SJSA1 (cell line): ENCODE results near the gene PTPRD. TPM values are rescaled to one million over a fixed set of nuclear protein-coding genes. Genes with fewer than 3 reads are reported as not detected.

Experiments
- DNase-seq, 2 experiments: peaks; one replicate each; pipeline ENCODE4 v3.0.0-alpha.2; 2015 to 2020; ENCODE audit warnings: low spot score in 2 of 2, low read depth in 1 of 2
- H3K27ac ChIP-seq: fragments of 250-450 bp; sonication (Bioruptor Pico); 2 replicates; pipeline ENCODE4 v1.5.1; 2020; ENCODE audit warnings: mild to moderate bottlenecking, moderate library complexity
- H3K27me3 ChIP-seq: fragments of 250-450 bp; sonication (Bioruptor Pico); replicated peaks from 2 replicates; pipeline ENCODE4 v1.5.1; 2020; ENCODE audit warnings: mild to moderate bottlenecking, moderate library complexity
- H3K36me3 ChIP-seq: fragments of 250-450 bp; sonication (Bioruptor Pico); 2 replicates; pipeline ENCODE4 v1.5.1; 2020; ENCODE audit warnings: mild to moderate bottlenecking
- H3K4me1 ChIP-seq: fragments of 250-450 bp; sonication (Bioruptor Pico); replicated peaks from 2 replicates; pipeline ENCODE4 v1.6.1; 2021; ENCODE audit warnings: mild to moderate bottlenecking
- H3K4me3 ChIP-seq: fragments of 250-450 bp; sonication (Bioruptor Pico); 2 replicates; pipeline ENCODE4 v1.5.1; 2020; ENCODE audit warnings: mild to moderate bottlenecking
- H3K9me3 ChIP-seq: fragments of 250-450 bp; sonication (Bioruptor Pico); replicated peaks from 2 replicates; pipeline ENCODE4 v1.5.1; 2020; ENCODE audit warnings: mild to moderate bottlenecking
- total RNA-seq: library from RNA; depleted of rRNA; stranded (reverse); fragments of >200 nt; shearing (Covaris generic); gene quantifications from 2 replicates; pipeline ENCODE4 v1.2.3, GENCODE V29; 2014

The PTPRD gene
- total RNA-seq, 1 experiment from 2014 or later, result not detected

- no peak for DNase-seq
- Histone ChIP-seq H3K27me3 (no peaks in the 10 kb centered on the region), H3K36me3 (no peaks in the 10 kb centered on the region), H3K27ac (no peak overlapping the region), H3K9me3 (no peaks in the 10 kb centered on the region), H3K4me3 (no peak overlapping the region), H3K4me1 (no peaks in the 10 kb centered on the region)
These were observed 1743.0 kb downstream of the PTPRD start for GRCh38 chr9:8869812-8870211.

- H3K36me3 ChIP-seq, result no peaks in the 10 kb centered on the region
- H3K4me3 ChIP-seq, result no peak overlapping the region
- no peaks in the 10 kb centered on the region for H3K27me3 ChIP-seq
- no peaks in the 10 kb centered on the region for H3K4me1 ChIP-seq
- no peak for DNase-seq
- H3K27ac ChIP-seq, result no peak overlapping the region
- H3K9me3 ChIP-seq, result no peaks in the 10 kb centered on the region
These were observed 1744.2 kb downstream of the PTPRD start for GRCh38 chr9:8868632-8869031.

- H3K4me1 ChIP-seq, result no peaks in the 10 kb centered on the region
These were observed 1745.7 kb downstream of the PTPRD start for GRCh38 chr9:8867148-8867547.

GRCh38 chr9:8864545-8864896 lies 1748.3 kb downstream of the PTPRD start:
- H3K27ac ChIP-seq, result no peak overlapping the region
- H3K4me1 ChIP-seq, result no peaks in the 10 kb centered on the region
- H3K36me3 ChIP-seq, result no peaks in the 10 kb centered on the region
- H3K27me3 ChIP-seq, result no peaks in the 10 kb centered on the region
- no peak for DNase-seq
- no peak overlapping the region for H3K4me3 ChIP-seq
- H3K9me3 ChIP-seq, result no peaks in the 10 kb centered on the region

More at GRCh38 chr9:8867148-8867547, 1745.7 kb downstream of the PTPRD start:
- no peak for DNase-seq
- no peaks in the 10 kb centered on the region for H3K36me3 ChIP-seq
- no peak overlapping the region for H3K27ac ChIP-seq
- no peaks in the 10 kb centered on the region for H3K9me3 ChIP-seq
- no peaks in the 10 kb centered on the region for H3K27me3 ChIP-seq
- no peak overlapping the region for H3K4me3 ChIP-seq

GRCh38 chr9:8863886-8864544 lies 1748.8 kb downstream of the PTPRD start:
- Histone ChIP-seq H3K27me3 (no peaks in the 10 kb centered on the region), H3K4me3 (no peak overlapping the region), H3K9me3 (no peaks in the 10 kb centered on the region), H3K4me1 (no peaks in the 10 kb centered on the region), H3K36me3 (no peaks in the 10 kb centered on the region), H3K27ac (no peak overlapping the region)
- no peak for DNase-seq

GRCh38 chr9:8863069-8863468 lies 1749.7 kb downstream of the PTPRD start:
- H3K4me1 ChIP-seq, result no peaks in the 10 kb centered on the region
- no peak overlapping the region for H3K27ac ChIP-seq
- no peak for DNase-seq
- no peaks in the 10 kb centered on the region for H3K27me3 ChIP-seq
- H3K36me3 ChIP-seq, result no peaks in the 10 kb centered on the region
- no peak overlapping the region for H3K4me3 ChIP-seq
- no peaks in the 10 kb centered on the region for H3K9me3 ChIP-seq

GRCh38 chr9:8860925-8861324 lies 1751.9 kb downstream of the PTPRD start:
- H3K9me3 ChIP-seq, result no peaks in the 10 kb centered on the region
- no peaks in the 10 kb centered on the region for H3K27me3 ChIP-seq
- H3K4me3 ChIP-seq, result no peak overlapping the region
- no peak for DNase-seq
- H3K4me1 ChIP-seq, result no peaks in the 10 kb centered on the region
- H3K27ac ChIP-seq, result no peak overlapping the region
- H3K36me3 ChIP-seq, result no peaks in the 10 kb centered on the region

GRCh38 chr9:8860086-8860485 lies 1752.7 kb downstream of the PTPRD start:
- H3K9me3 ChIP-seq, result no peaks in the 10 kb centered on the region
- DNase-seq, result no peak
- no peak overlapping the region for H3K27ac ChIP-seq
- H3K36me3 ChIP-seq, result no peaks in the 10 kb centered on the region
- no peaks in the 10 kb centered on the region for H3K27me3 ChIP-seq
- H3K4me3 ChIP-seq, result no peak overlapping the region
- no peaks in the 10 kb centered on the region for H3K4me1 ChIP-seq

- no peak overlapping the region for H3K4me3 ChIP-seq
- H3K27me3 ChIP-seq, result no peaks in the 10 kb centered on the region
- no peak for DNase-seq
- H3K9me3 ChIP-seq, result no peaks in the 10 kb centered on the region
- H3K4me1 ChIP-seq, result no peaks in the 10 kb centered on the region
- no peak overlapping the region for H3K27ac ChIP-seq
- no peaks in the 10 kb centered on the region for H3K36me3 ChIP-seq
These were observed 1753.4 kb downstream of the PTPRD start for GRCh38 chr9:8859416-8859815.

GRCh38 chr9:8858596-8859161 lies 1754.1 kb downstream of the PTPRD start:
- Histone ChIP-seq H3K27ac (no peak overlapping the region), H3K27me3 (no peaks in the 10 kb centered on the region), H3K36me3 (no peaks in the 10 kb centered on the region), H3K4me1 (no peaks in the 10 kb centered on the region), H3K9me3 (no peaks in the 10 kb centered on the region), H3K4me3 (no peak overlapping the region)
- no peak for DNase-seq

GRCh38 chr9:8857926-8858595 lies 1754.7 kb downstream of the PTPRD start:
- DNase-seq, result no peak

GRCh38 chr9:8857068-8857925 lies 1755.5 kb downstream of the PTPRD start:
- 0 out of 2 replicates have a peak overlapping the region, but pooled peaks have one; percentile 10 for H3K4me3 ChIP-seq
- H3K4me1 ChIP-seq, result no peaks in the 10 kb centered on the region
- no peak for DNase-seq
- no peaks in the 10 kb centered on the region for H3K9me3 ChIP-seq
- H3K27me3 ChIP-seq, result no peaks in the 10 kb centered on the region
- no peaks in the 10 kb centered on the region for H3K36me3 ChIP-seq
- H3K27ac ChIP-seq, result no peak overlapping the region

More at GRCh38 chr9:8857926-8858595, 1754.7 kb downstream of the PTPRD start:
- H3K4me1 ChIP-seq, result no peaks in the 10 kb centered on the region
- H3K27me3 ChIP-seq, result no peaks in the 10 kb centered on the region
- H3K4me3 ChIP-seq, result no peak overlapping the region
- no peaks in the 10 kb centered on the region for H3K36me3 ChIP-seq
- H3K27ac ChIP-seq, result no peak overlapping the region
- no peaks in the 10 kb centered on the region for H3K9me3 ChIP-seq

GRCh38 chr9:8856396-8857067 lies 1756.3 kb downstream of the PTPRD start:
- Histone ChIP-seq H3K27ac (no peak overlapping the region), H3K36me3 (no peaks in the 10 kb centered on the region), H3K27me3 (no peaks in the 10 kb centered on the region), H3K4me1 (no peaks in the 10 kb centered on the region), H3K4me3 (no peak overlapping the region), H3K9me3 (no peaks in the 10 kb centered on the region)
- DNase-seq, result no peak
